NCI-H1105 treated with DMSO at 0.1 percent for 48 hours (cell line): ENCODE measurements around the gene TBC1D22A.
A peak's percentile ranks its signal among the peaks of the same experiment; 100 is the strongest.

Experiments used
- DNase-seq: peaks from one replicate; lab custom pipeline; 2025; lab: John Stamatoyannopoulos, UW

The TBC1D22A gene

GRCh38 chr22:47083379-47083986 lies 321.0 kb downstream of the TBC1D22A start:
- no peak for DNase-seq

- no peak for DNase-seq
These were observed 321.8 kb downstream of the TBC1D22A start for GRCh38 chr22:47084226-47084625.

DNA sequence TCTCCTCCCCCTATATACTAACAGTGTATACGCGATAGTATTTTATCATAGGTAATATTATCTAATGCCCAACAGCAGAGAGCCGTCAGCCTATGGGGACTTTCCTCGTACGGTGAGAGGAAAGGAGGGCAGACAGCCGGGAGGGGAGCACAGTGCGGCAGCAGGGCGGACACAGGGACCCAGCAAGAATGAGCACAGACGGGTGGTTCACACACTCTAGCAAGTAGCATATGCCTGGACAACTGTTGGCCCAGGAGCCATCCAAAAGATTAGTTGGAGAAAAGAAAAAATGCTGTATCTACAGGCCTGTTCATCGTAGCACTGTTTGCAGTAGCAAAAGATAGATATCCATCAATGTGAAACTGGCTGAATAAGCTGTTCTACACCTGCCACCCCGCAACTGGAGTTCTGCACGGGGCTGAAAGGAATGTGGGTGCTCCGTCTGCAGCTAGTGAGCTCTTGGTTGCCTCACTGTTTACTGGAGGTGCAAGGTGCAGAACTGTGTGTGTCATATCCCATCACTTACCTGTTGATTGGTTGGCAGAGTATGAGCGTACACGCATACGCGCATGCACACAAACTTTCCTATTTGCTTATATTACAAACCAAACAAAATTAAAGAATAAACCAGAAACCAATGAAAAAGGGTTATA lies 324.3 kb downstream of the TBC1D22A start:
- no peak for DNase-seq

DNA sequence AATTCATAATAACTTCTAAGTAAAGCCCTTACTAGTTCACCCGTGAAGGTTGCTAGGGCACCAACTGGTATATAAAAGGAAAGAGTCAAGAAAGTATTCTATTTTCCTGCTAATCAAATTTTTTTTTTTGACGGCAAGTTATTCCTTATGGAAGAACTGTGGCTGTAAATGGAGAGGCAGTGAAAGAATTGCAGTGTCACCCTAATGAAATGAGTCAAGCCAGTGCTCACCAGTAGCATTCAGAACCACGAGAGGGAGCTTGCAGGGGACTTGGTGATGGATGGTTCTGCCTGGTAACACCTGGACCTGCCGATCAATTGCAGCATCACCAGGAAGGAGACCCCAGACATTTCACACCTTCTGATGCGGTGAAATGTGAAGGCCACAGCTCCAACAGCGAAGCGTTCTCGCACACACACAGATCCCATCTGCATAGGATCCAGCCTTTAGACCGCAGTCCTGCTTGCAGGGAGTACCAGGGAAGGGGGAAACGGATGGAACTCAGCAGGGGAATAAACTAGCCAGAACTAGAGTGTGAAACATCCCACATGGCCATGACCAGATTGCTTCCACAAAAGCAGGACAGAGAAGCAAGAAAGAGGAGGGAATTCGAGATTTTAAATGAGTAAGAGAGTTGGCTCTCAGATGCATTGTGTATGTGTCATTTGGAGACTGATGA lies 326.2 kb downstream of the TBC1D22A start:
- DNase-seq, result no peak

DNA sequence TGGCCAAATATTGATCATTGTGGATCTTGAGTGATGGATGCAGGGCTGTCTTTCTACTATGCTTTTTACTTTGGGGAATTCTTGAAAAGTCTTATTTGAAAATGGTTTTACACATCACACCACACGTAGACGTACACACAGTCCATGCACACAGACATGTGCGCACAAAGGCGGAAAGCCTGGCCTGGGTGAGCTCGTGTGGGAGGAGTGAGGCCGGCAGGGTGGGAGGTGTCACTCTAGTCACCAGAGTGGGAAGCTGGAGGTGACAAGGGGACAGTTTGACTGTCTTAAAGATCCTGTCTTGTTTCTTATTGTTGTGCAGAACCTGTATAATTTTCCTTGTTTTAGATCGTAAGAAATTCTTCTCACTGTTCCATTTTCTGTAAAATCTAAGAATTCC lies 326.9 kb downstream of the TBC1D22A start:
- DNase-seq, result no peak

DNA sequence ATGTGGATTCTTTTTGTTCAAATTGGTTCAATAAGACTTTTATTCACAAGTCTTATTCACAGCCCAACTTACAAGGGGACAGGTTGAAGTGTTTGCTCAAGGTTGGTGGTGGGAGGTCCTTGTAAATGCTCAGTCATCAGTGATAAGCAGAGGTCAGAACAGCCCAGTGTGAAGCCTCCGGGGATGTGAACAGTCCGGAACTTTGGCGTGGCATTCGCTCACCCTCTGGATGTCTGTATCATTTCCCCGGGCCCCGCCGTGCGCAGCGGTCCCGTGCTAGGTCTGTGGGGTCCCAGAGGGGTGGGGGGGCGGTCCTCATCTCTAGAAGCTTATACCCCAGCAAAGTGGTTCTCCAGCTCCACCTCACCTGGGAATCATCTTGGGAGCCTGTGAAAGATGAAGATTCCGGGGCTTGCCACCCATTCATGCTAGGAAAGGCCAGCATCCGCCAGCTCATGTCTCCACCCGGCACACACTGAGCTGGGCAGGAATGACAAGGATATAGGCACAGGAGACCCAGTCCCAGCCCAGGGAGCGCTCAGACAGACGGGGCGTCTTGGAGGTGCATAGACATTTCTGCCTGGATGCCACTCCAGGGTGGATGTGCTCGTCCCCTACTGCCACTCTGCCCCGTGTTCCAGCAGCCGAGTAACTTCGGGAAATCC lies 327.5 kb downstream of the TBC1D22A start:
- no peak for DNase-seq

- peak; percentile 22 for DNase-seq
These were observed 328.3 kb downstream of the TBC1D22A start for GRCh38 chr22:47090591-47091245.

DNA sequence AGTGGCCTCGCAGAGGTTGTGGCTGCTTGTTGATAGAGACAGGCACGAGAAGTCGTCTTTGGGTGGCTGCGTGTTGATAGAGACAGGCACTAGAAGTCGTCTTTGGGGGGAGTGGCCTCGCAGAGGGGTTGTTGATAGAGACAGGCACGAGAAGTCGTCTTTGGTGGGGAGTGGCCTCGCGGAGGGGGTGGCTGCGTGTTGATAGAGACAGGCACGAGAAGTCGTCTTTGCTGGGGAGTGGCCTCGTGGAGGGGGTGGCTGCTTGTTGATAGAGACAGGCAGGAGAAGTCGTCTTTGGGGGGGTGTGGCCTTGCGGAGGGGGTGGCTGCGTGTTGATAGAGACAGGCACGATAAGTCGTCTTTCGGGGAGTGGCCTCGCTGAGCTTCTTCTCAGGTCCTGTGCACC lies 328.8 kb downstream of the TBC1D22A start:
- peak; percentile 22 for DNase-seq

DNA sequence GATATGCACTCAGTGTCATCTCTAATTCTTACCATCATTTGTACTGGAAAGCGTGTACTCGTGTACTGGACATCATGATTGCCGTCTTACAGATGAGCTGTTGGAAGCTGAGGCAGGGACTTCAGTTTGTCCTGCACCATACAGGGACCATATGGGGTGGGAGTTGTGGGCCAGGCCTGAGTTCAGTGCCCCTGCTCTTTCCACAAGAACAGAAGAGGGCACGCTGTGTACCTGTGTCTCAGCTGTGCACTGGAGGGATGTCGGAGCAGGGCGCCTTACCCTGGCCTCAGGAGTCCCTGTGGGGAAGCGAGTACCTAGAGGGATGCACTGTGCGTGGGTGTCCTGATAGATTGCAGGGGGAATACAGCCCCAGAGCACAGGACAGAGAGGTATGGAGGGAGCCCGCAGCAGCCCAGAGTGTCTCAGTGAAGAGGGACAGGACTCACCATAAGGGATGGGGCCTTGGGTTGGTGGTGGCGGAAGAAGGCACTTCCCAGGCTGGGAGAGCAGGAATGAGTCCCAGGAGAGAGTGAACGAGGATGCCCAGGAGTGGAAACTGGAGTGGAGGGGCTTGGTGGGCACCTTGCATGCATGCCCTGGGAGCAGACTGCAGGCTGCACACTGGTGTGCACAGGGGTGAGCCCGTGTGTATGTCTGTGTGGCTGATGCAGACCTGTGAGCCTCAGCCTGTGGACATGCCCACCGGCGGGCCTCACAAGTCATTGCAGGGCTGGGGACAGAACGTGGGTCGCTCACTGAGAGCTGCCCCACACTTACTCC lies 329.7 kb downstream of the TBC1D22A start:
- DNase-seq, result no peak

DNA sequence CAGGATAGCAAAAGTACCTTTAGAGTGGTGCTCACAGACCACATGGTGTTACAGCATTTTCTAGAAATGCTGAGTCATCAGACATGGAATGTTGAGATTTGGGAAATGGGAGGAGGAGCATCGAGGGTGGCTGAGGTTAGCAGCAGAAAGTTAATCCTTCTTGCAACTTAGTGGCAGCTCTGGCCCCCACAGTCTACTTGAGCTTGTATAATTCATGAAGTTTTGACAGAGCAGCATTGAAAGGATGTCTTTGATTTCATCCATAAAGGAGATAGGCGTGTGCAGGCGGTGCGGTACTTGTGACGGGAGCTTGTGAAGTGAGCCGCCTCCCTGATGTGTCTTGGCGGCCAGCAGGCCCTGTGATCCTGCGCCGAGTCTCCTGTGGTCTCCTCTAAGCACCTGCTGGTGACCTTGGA lies 330.5 kb downstream of the TBC1D22A start:
- no peak for DNase-seq

GRCh38 chr22:47093720-47094119 lies 331.3 kb downstream of the TBC1D22A start:
- DNase-seq, result no peak

DNA sequence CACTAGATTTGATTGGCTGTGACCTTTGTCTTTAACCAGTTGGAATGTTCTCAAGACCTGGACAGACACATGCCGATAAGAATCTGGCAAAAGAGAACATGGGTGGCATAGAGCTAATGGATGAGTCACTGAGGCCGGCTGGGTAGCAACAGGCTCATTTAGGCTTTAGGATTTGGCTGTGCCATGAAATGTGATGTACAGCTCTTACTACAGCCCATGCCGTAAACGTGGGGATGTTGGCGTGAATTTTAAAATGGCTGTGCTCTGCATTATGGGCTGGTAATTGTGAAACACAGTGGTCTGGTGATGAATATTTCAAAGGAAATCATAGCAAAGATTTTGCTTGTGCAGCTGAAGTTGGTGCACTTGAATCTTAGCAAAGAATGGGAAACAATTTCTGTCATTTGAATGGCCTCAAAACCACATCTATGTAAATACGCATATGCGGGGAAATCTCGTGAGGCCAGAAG lies 332.4 kb downstream of the TBC1D22A start:
- DNase-seq, result no peak

GRCh38 chr22:47095395-47096122 lies 333.1 kb downstream of the TBC1D22A start:
- DNase-seq, result no peak

DNA sequence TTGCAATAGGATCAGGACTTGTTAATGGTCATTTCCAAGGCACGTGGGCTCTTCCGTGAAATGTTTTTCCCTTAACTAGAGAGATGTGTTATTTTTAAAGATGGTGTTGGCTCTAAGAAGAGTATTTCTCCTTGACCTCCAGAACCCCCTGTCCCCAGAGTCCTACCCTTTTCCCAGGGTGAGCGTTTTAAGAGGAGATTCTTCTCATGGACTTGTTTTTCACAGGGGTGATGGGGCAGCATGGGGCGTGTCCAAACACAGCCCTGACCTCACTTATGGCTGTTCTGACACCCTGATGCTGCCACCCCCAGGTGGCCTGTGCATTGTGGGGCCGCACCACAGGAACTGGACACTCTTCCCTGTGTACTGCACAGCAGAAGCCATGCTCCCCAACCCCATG lies 335.7 kb downstream of the TBC1D22A start:
- DNase-seq, result no peak

- DNase-seq, result no peak
These were observed 336.1 kb downstream of the TBC1D22A start for GRCh38 chr22:47098554-47098953.

DNA sequence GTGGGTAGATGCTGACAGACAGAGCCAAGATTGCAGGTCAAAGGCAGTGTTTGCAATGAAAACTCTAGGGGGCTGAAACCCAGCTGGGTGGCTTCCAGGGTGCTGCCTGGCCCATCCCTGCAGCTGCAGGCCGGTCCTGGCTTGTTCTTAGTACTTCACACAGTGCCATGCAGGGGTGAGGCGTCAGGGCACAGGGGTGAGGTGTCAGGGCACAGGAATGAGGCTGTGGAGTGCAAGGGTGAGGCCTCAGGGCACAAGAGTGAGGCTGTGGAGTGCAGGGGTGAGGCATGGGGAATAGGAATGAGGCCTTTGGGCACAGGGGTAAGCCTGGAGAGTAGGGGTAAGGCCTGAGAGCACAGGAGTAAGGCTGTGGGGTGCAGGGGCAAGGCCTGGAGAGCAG lies 337.6 kb downstream of the TBC1D22A start:
- DNase-seq, result no peak

DNA sequence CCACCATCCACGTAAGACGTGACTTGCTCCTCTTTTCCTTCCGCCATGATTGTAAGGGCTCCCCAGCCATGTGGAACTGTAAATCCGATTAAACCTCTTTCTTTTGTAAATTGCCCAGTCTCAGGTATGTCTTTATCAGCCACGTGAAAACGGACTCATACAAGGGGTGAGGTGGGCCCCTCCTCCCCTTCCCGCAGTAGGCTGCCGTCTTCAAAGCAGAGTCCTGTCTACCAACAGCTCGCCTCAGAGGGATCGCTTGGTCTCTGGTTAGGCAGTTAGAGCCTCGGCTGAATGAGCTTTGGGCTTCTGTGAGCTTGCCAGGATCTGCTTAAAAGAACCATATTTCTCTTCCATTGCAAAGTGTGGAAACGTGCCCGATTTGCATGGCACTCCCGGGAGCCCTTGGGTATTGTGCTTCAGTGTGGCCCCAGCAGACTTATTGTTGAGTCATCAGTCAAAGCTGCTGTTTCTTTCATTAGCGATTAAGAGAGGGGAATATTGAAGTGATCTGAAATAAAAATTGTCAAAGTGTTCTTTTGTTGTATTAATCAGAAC lies 338.3 kb downstream of the TBC1D22A start:
- no peak for DNase-seq

- no peak for DNase-seq
These were observed 339.0 kb downstream of the TBC1D22A start for GRCh38 chr22:47101321-47101885.

DNA sequence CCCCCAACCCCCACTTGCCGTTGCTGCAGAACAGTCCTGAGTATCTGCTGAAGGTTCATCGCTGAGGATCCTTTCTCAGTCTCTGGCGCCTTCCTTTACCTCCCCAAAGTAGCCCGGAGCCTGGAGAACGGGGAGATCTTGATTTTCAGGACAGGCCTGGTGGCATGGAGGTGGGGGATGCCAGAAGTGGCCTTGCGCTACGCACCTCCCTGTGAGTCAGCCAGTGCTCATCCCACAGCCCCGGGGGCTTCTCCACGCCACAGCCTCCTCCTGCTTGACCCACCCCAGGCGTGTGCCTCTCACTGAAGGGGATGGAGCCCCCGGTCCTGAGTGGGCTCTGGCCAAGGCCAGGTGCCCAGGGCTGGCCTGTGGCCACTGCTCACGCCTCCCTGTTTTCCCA lies 339.6 kb downstream of the TBC1D22A start:
- no peak for DNase-seq

DNA sequence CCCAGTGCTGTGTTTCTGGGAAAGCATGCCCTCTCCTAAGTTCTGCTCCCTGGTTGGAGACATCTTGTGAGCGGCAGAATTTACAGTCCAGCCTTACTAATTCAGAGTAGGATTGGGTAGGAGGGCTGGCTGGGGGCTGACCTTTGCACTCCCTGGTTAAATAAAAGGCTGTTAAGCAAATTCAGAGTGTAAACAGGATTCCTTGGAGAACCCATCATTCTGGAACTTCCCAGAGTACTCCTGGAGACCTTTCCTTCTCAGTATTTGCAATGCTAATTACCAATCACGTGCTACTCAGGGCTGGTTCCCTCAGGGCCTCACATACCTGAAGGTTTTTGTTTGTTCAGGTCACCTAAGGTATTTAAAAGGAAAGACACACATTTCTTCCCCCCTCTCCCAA lies 340.2 kb downstream of the TBC1D22A start:
- no peak for DNase-seq
